HG03095 (cell line): ENCODE results near the gene ETV3L.

ENCODE experiments used
- ATAC-seq: cut with Tn5 transposase; IDR thresholded peaks from one replicate; pipeline ENCODE4 v1.9.1; 2021; ENCODE audit warnings: moderate library complexity; ENCODE audit not compliant: unreplicated experiment

ETV3L gene

DNA sequence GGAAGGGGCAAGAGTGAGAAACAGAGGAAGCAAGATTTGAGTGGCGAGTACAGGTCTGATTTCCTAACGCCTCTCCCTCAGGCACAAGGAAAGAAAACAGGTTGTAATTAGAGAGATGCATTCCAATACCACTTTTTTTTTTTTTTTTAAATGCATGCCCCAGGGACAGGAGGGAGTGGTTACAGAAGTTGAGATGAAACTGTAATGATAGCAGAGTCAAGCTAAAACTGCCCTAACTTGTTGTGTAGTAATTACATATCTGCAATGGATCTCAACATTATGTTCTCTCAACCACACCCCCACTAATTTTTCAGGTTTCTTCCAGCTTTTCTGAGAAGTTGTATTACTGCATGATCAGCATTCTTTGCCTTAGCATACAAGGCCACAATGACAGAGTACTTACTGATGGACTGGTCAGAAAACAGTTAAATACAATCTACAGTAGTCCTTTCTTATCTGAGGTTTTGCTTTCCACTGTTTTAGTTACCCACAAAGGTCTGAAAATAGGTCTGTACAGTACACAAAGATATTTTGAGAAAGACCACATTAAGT, 33.1 kb upstream of the ETV3L start:
- ATAC-seq, result no peak

DNA sequence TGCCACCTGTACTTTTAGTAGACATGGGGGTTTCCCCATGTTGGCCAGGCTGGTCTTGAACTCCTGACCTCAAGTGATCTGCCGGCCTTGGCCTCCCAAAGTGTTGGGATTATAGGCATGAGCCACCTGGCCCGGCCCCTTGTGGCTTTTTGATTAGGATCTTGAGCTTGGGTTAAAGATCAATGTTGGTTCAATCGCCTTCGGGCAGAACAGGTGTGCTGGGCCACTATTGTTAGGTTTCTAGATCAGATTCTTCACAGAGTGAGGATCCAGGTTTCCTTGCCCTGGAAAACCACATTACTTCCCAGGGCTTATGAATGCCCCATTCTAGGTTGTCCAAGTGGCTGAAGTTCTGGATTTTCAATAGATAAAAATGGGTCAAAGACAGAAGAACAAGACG, 32.5 kb upstream of the ETV3L start:
- ATAC-seq, result no peak

DNA sequence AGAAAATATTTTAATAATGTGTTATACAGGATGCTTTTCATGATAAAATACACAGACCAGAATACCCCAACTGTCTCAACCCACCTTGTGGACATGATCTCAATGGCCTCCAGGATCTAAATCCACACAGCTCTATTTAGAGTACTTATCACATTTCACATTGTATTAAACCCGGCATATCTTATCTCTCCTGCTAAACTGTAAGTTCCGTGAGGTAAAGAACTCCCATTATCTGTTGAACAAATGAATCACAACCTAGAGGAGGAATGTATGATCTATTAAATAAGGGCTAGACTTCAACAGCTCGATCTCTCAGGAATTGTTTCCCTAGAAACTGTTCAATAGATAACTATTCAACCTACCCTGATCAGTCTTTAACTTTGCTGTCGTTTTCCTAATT, 31.7 kb upstream of the ETV3L start:
- ATAC-seq, result no peak

GRCh38 chr1:157124855-157125254, 25.2 kb upstream of the ETV3L start:
- no peak for ATAC-seq

- no peak for ATAC-seq
Measured at GRCh38 chr1:157119448-157119847, 19.8 kb upstream of the ETV3L start.

DNA sequence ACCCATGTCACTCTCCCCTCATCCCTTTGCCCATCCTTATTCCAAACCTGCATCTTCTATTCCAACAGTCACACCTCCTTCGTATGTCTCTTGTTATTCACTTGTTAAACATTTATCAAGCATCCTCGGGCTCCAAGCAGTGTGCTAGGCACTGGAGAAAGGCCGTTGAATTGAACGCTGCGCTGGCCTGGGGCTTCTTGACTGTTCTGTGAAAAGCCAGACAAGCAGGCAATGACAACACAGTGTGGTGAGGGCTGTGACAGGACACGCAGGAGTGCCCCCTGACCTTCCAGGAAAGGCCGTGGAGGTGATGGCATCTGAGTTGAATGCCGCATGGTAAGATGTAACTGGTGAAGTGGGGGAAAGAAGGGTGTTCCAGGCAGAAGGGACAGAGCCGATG, 19.4 kb upstream of the ETV3L start:
- no peak for ATAC-seq

- ATAC-seq, result no peak
Measured at GRCh38 chr1:157117527-157118057, 18.0 kb upstream of the ETV3L start.

GRCh38 chr1:157116737-157117103, 17.1 kb upstream of the ETV3L start:
- no peak for ATAC-seq

DNA sequence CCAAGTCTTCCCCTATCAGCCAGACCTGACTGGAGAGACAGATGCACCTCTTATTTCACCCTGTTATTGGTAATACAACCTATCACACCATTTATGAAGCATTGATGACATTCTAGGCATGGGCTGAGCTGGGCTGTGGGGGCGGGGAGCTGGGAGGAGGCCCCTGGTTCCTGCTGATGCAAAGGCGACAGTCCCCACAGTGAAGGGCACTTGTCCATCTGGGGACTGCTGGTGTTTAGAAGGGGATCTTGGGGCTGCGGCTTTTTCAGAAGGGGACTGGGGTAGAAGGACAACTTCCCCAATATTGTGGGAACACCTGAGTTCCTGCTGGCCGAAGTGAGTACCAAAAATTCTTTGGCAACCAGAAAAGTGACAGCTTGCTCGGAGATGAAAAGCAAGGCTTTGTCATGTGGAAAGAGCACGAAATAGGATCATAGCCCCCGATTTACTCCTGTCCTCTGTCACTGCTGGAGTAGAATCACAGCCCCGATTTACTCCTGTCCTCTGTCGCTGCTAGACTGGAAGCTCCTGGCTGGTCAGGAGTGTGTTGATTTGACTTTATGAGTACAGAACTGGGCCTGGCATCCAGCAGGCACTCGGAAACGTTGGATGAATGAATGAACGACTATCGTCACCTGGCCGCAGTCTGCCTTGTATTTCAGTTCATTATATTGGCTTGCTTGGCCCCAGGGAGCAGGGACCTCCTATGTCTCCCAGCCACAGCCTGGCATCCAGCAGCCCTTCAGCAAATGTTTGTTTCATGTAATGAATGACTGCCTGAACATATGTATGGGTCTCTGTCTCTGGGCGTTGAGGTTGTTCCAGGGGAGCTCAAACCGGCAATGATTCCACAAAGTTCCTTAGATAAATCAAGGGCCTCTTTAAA, 16.5 kb upstream of the ETV3L start:
- no peak for ATAC-seq

DNA sequence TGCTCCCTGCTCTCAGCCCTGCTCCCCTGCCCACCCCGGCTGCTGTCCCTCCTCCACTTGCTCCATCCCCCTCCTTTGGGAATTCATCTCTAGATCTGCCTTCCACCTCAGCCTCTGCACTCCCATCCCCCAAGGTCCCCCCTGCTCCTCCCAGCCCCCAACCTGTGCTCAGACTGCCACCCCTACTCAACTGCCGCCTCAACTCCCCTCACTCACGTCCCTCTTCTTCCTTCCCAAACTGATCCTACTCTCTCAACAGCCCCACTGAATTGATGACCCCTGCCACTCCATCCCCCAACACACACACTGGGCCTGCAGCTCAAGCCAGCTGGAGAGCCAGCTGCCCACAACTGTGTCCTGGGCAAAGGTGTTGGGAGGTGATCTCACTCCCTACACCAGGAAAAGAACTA, 15.8 kb upstream of the ETV3L start:
- ATAC-seq, result no peak

DNA sequence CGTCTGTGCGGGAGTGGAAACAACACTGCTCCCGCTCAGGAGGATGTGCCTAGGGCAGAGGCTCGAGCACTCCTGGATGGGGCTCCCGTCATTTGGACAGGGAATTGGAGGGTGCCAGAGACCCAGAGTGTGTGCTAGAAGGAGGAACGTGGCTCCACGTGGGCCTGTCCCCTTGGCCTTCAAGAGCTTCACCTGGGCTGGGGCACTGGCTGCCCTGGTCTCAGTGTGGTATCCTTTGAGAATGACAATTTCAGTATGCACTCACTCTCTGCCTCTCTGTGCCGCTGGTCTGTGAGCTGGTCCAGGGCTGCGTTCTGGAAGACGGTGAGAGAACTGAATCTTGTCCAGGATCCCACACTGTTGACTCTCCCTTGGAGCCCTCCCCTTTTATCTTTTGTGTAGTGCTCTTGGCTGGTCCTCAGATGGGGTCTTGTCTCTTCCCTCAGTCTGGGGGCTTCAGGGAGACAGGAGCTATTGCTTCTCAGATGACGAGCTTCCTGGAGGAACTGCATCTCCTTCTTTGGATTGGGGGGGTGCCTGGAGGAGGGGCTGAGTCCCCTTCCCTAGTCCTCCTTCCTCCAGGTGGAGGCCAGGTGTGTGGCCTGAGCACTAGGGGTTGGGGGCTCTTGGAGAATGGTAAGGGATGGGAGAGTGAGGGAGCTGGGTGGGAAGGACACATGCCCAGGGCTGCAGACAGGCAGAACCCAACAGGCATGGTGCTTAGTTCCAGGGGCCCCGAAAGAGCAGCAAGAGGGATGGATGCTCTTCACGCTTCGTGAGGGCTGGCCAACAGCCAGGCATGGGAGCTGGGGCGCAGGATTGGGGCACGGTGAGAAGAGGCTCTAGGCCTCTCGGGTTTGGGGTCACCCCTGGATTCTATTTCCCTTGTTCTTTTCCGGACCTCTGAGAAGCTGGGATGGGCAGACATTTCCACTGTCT, 14.8 kb upstream of the ETV3L start:
- ATAC-seq, result no peak

DNA sequence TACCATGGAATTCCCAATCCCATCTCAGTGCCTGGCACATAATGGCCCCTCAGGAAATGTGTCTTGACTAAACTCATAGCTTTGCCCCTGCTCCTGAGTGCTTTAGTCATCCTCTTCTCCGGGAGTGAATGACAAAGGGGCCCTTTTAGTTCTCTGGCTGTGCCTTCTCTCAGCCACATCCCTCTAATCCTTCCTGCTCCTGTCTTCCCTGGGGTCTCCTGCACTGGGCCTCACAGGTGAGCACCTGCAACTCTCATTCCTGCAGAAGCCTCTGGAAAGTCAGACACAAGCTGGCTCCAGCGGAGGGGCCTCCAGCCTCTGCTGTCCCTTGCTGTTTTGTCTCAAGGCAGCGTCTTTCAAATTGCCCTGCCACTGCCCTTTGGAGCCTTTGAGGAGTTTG, 14.0 kb upstream of the ETV3L start:
- ATAC-seq, result no peak

- no peak for ATAC-seq
Measured at GRCh38 chr1:157113106-157113505, 13.5 kb upstream of the ETV3L start.

GRCh38 chr1:157112186-157112867, 12.7 kb upstream of the ETV3L start:
- ATAC-seq, result no peak

- ATAC-seq, result no peak
Measured at GRCh38 chr1:157111396-157112165, 12.0 kb upstream of the ETV3L start.

GRCh38 chr1:157110686-157111085, 11.1 kb upstream of the ETV3L start:
- no peak for ATAC-seq

- ATAC-seq, result no peak
Measured at GRCh38 chr1:157110003-157110402, 10.4 kb upstream of the ETV3L start.

- no peak for ATAC-seq
Measured at GRCh38 chr1:157108448-157108847, 8.8 kb upstream of the ETV3L start.

GRCh38 chr1:157107702-157108101, 8.1 kb upstream of the ETV3L start:
- no peak for ATAC-seq

DNA sequence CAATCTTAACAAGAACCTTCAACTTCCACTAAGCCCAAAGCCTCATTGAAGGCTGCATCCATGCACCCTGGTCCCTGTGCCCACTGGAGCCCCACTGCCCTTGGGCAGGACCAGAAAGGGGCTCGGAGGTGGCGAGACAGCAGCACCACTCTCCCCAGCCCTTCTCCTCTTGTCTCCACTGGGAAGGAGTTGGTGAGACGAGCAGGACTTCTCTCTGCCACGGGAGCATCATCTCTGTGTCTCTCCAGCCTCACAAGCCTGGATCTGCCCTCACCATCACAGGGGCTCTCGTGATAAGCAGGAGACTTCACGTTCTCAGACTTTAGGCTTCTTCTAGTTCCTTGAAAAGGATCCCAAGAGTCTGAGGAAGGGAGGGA, 7.2 kb upstream of the ETV3L start:
- no peak for ATAC-seq
